Epithelial cell of alveolus of lung (primary cell): ENCODE data around the gene TBX22. TPM values are rescaled to one million over a fixed set of nuclear protein-coding genes. Genes with fewer than 3 reads are reported as not detected.

Experiments
- total RNA-seq: library from RNA; depleted of rRNA; stranded (reverse); fragments of >200 nt; gene quantifications from 2 replicates; pipeline ENCODE4 v1.2.1, GENCODE V29; 2015

Gene TBX22
- not detected in 2 replicates for total RNA-seq

DNA sequence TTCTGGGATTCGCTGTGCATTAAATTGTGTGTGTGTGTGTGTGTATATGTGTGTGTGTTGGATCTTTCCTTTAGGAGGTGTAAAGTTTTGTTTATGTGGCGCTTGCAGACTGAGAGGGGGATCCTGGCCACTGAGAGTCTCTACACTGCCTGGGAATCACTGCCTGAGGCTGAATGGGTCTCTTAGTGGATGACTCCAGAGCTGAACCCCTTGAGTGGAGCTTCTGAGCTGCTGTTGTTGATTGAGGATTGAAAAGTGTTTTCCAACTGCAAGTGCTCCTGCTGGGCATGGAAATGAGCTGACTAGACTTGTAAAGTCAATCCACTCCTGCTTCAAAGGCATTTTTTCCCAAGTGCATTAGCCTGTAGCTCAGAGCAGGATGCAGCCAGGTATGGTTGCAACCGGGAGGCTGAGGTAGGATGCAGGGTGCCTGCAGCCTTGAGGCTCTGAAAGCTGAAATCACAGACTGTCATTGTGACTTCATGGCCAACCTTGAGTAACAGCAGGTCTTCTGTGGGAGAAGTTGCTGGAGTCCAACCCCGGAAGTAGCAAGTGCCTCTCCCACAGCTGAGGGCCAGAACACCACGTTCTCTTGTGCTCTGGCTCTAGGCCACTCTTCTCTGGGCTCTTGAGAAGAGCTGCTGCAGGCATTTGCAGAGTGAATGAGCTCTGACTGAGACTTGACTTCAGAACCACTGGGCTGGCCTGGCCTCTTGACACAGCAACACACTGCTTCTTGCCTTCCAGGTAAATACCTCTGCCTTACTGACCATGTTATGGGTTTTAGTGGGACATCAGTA lies at the start of gene TBX22:
TBX22 (plus strand) TSS at position 613 of the 800 bp plus-strand sequence. CDS start 7,517 bp downstream, outside the sequence.

